ENCODE measurements around the gene HCN3. TPM values are rescaled to one million over a fixed set of nuclear protein-coding genes. Genes with fewer than 3 reads are reported as not detected.

The HCN3 gene
- total and polyA plus RNA-seq, 2 of the 13 experiments (the other 11 are each of a cell fraction or from before 2014, with no cell fraction given), result 2.4 to 10.2 TPM

- Histone ChIP-seq H3K27ac (ENCODE audit: extremely low read length, insufficient read depth, low read length) (peak overlapping the region; percentile 71), H3K79me2 (ENCODE audit: insufficient read depth, low read length) (peaks cover 5% of the 10 kb centered on the region), H3K4me1 (ENCODE audit: insufficient read depth, low read length) (peaks cover 36% of the 10 kb centered on the region), H3K4me2 (ENCODE audit: low read depth, low read length) (peak overlapping the region; percentile 80), H3K27me3 (ENCODE audit: control insufficient read depth in 1 of 2, insufficient read depth in 2 of 2, low read length in 2 of 2) (no peaks in the 10 kb centered on the region; a peak in 1 of 5 replicates), H2AFZ (ENCODE audit: low read length) (no peak overlapping the region), H4K20me1 (ENCODE audit: insufficient read depth, low read length) (no peaks in the 10 kb centered on the region; the same call in none of the 2 replicates), H3K36me3 (replicated peaks in 1 of 2; ENCODE audit: control insufficient read depth in 1 of 2, insufficient read depth in 2 of 2, low read length in 2 of 2) (peaks cover 3 to 30% of the 10 kb centered on the region in 2 experiments; a peak in 4 of 5 replicates), H3K4me3 (replicated peaks in 1 of 3; ENCODE audit: insufficient read depth in 1 of 3, low read depth in 2 of 3, low read length in 3 of 3) (peak overlapping the region; percentile 80 to 94 (median 81); a peak in 5 of 6 replicates), H3K9ac (ENCODE audit: insufficient read depth, low read depth, low read length) (peak overlapping the region; percentile 69), H3K9me3 (ENCODE audit: low read length) (no peaks in the 10 kb centered on the region)
- ChIA-PET CTCF (ENCODE audit: low intra/inter-chr PET ratio, low total read pairs) (interaction anchor here (1.0 to 4.5 kb wide), 5 partner anchors 43 to 117 kb away, joined by 3 to 71 read pairs (median 3); partner anchors contain the start of gene HCN3), POLR2A (interaction anchor here (0.5 to 4.3 kb wide), 14 partner anchors 13 to 82 kb away, joined by 3 to 38 read pairs (median 4); partner anchors contain the start of genes CLK2, ENTREP3, FDPS and HCN3)
- 2% methylated on average over 10 of the region's 29 CpGs for WGBS (ENCODE audit: low lambda C conversion rate)
- FAIRE-seq (no peak), DNase-seq (ENCODE audit: low spot score) (peak; percentile 75), ATAC-seq (peak; percentile 55)
- intact Hi-C loops (cut with micrococcal nuclease; ENCODE audit: unreplicated experiment) (loop anchor here (1.0 to 5.0 kb wide), 5 partner anchors 15 to 269 kb away; partner anchors contain the start of genes FDPS, HCN3, MTX1 and THBS3), in situ Hi-C loops (cut with HindIII; ENCODE audit: extremely low pct_ligation_motif_present, low pct_unique_long_range_greater_than_20kb) (no loop called here)
- BruUV-seq (replicated peaks), result no TSS peak
- TF ChIP-seq ZNF362 (CRISPR knock-in tag; IDR thresholded peaks at IDR 0.05; ENCODE audit: borderline replicate concordance) (peak; percentile 64; the same call in 1 of the 2 replicates), MAX (IDR thresholded peaks at IDR 0.05) (0 out of 2 replicates have a peak, but pooled peaks have one; percentile 2), ZNF761 (CRISPR knock-in tag; conservative IDR thresholded peaks at IDR 0.05) (0 out of 2 replicates have a peak, but pooled peaks have one; percentile 31), SMAD9 (CRISPR knock-in tag; IDR thresholded peaks at IDR 0.05) (no peak), GMEB1 (CRISPR knock-in tag; IDR thresholded peaks at IDR 0.05; ENCODE audit: borderline replicate concordance) (peak; percentile 3; the same call in 1 of the 2 replicates), ZNF142 (CRISPR knock-in tag; IDR thresholded peaks at IDR 0.05) (no peak), ZNF160 (CRISPR knock-in tag; IDR thresholded peaks at IDR 0.05) (0 out of 2 replicates have a peak, but pooled peaks have one; percentile 45), DRAP1 (CRISPR knock-in tag; IDR thresholded peaks at IDR 0.05) (0 out of 2 replicates have a peak, but pooled peaks have one; percentile 6), ZNF275 (CRISPR knock-in tag; IDR thresholded peaks at IDR 0.05; ENCODE audit: borderline replicate concordance) (no peak), CBFB (CRISPR knock-in tag; IDR thresholded peaks at IDR 0.05) (0 out of 2 replicates have a peak, but pooled peaks have one; percentile 38), ERF (CRISPR knock-in tag; IDR thresholded peaks at IDR 0.05) (0 out of 2 replicates have a peak, but pooled peaks have one; percentile 13), KLF15 (CRISPR knock-in tag; IDR thresholded peaks at IDR 0.05; ENCODE audit: borderline replicate concordance) (0 out of 2 replicates have a peak, but pooled peaks have one; percentile 5)
Observed at GRCh38 chr1:155323729-155324036, 46.4 kb downstream of the HCN3 start.
